ENCODE measurements around the gene ELP4. TPM values are rescaled to one million over a fixed set of nuclear protein-coding genes. Genes with fewer than 3 reads are reported as not detected.
"Not testable (repeated sequence)": the region's sequence is repeated elsewhere in the genome, so short reads cannot be mapped to it uniquely, and the experiment has no call there.

ELP4 gene
- polyA plus RNA-seq, 3 donors = 6.0 to 17.8 (median 16.4) TPM

DNA sequence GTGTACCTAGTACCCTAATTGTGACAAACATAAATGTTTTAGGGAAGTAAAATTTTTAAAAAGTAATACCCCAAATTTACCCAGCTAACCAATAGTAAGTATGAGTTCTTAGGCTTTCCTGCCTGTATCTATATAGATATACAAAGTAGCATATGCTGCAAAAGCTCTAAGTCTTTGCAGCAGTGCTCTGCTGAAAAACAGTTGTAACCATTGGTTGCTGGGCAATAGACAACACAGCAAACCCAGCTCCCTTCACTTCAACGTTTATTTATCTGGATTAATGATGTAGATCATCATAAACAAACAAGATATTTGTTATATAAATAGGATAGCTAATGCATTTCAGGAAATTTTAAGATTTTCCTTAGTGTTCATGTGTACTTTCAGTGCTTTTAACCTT is 218.9 kb downstream of the ELP4 start:
- peaks cover 0 to 6% of the 10 kb centered on the region in 2 donors for H3K36me3 Mint-ChIP-seq
- TF ChIP-seq, protein P1, sequence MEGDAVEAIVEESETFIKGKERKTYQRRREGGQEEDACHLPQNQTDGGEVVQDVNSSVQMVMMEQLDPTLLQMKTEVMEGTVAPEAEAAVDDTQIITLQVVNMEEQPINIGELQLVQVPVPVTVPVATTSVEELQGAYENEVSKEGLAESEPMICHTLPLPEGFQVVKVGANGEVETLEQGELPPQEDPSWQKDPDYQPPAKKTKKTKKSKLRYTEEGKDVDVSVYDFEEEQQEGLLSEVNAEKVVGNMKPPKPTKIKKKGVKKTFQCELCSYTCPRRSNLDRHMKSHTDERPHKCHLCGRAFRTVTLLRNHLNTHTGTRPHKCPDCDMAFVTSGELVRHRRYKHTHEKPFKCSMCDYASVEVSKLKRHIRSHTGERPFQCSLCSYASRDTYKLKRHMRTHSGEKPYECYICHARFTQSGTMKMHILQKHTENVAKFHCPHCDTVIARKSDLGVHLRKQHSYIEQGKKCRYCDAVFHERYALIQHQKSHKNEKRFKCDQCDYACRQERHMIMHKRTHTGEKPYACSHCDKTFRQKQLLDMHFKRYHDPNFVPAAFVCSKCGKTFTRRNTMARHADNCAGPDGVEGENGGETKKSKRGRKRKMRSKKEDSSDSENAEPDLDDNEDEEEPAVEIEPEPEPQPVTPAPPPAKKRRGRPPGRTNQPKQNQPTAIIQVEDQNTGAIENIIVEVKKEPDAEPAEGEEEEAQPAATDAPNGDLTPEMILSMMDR (IDR thresholded peaks at IDR 0.05) = no peak
- no peak overlapping the region for H3K4me3 Mint-ChIP-seq
- peaks cover 8 to 27% (median 18%) of the 10 kb centered on the region in 7 donors for H3K9me3 Mint-ChIP-seq
- H4K20me1 ChIP-seq (ENCODE audit: insufficient read depth, low read length) = no peaks in the 10 kb centered on the region
- no peaks in the 10 kb centered on the region for H3K36me3 ChIP-seq (replicated peaks in 1 of 2; ENCODE audit: control insufficient read depth in 1 of 2, insufficient read depth in 2 of 2, low read length in 2 of 2)
- no peak overlapping the region for H3K9ac ChIP-seq (ENCODE audit: insufficient read depth, low read length, poor library complexity, severe bottlenecking)
- no peak overlapping the region for H3K27ac ChIP-seq (ENCODE audit: low read depth in 1 of 2, low read length in 2 of 2)
- DNase-seq = no peak
- intact Hi-C loops (cut with micrococcal nuclease) = no loop called here
- no peaks in the 10 kb centered on the region for H3K79me2 ChIP-seq (ENCODE audit: insufficient read depth, low read length)
- peaks cover 9 to 11% of the 10 kb centered on the region in 2 donors for H3K9me3 ChIP-seq (replicated peaks in 1 of 2; ENCODE audit: control insufficient read depth in 1 of 2, insufficient read depth in 1 of 2, low read length in 2 of 2)
- H3K27me3 ChIP-seq (ENCODE audit: control insufficient read depth in 2 of 2, insufficient read depth in 2 of 2, low read length in 2 of 2) = no peaks in the 10 kb centered on the region
- H3K27ac Mint-ChIP-seq = no peak overlapping the region
- no peaks in the 10 kb centered on the region for H3K27me3 Mint-ChIP-seq (ENCODE audit: low read depth in 3 of 3)
- WGBS (ENCODE audit: insufficient coverage) = no CpG with 5 or more reads among the region's 1 CpG
- no peaks in the 10 kb centered on the region for H3K4me1 ChIP-seq (ENCODE audit: control insufficient read depth in 1 of 2, insufficient read depth in 2 of 2, low read length in 2 of 2)
- no peak overlapping the region for H2AFZ ChIP-seq (ENCODE audit: insufficient read depth, low read depth, low read length, poor library complexity, severe bottlenecking)
- no peaks in the 10 kb centered on the region for H3K4me1 Mint-ChIP-seq
- no peak overlapping the region for H3K4me3 ChIP-seq (replicated peaks in 1 of 3; ENCODE audit: low read depth in 2 of 3, low read length in 3 of 3)
- no peak overlapping the region for H3K4me2 ChIP-seq (replicated peaks; ENCODE audit: extremely low read depth, low read length, poor library complexity, severe bottlenecking)

DNA sequence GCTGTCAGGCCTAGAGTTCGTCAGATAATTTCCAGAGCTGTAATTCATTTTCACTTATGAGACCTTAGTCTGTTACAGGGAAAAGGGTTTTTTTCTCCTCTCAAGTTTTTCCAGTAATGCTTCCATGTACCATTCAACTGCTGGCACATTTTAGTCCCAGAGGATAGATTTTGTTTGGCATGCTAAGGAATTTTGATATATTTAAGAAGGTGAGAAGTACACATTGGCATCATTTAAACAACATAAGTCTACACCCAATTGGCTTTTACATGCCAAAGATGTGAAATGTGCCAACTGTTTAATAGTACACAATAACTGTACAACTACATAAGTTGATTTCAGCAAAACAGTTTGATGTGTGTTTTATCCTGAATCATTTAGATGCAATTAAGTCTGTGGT is 230.6 kb downstream of the ELP4 start:
- Mint-ChIP-seq H3K4me3 (no peak overlapping the region), H3K9me3 (peaks cover 18 to 34% (median 25%) of the 10 kb centered on the region in 7 donors), H3K27me3 (ENCODE audit: low read depth in 3 of 3) (no peaks in the 10 kb centered on the region), H3K27ac (no peak overlapping the region), H3K4me1 (no peaks in the 10 kb centered on the region), H3K36me3 (no peaks in the 10 kb centered on the region)
- H2AFZ ChIP-seq (ENCODE audit: insufficient read depth, low read depth, low read length, poor library complexity, severe bottlenecking) = no peak overlapping the region
- peaks cover 0 to 16% of the 10 kb centered on the region in 2 donors for H3K9me3 ChIP-seq (replicated peaks in 1 of 2; ENCODE audit: control insufficient read depth in 1 of 2, insufficient read depth in 1 of 2, low read length in 2 of 2)
- no CpG with 5 or more reads among the region's 1 CpG for WGBS (ENCODE audit: insufficient coverage)
- no peak overlapping the region for H3K4me3 ChIP-seq (replicated peaks in 1 of 3; ENCODE audit: low read depth in 2 of 3, low read length in 3 of 3)
- no peaks in the 10 kb centered on the region for H3K4me1 ChIP-seq (ENCODE audit: control insufficient read depth in 1 of 2, insufficient read depth in 2 of 2, low read length in 2 of 2)
- H3K4me2 ChIP-seq (replicated peaks; ENCODE audit: extremely low read depth, low read length, poor library complexity, severe bottlenecking) = no peak overlapping the region
- TF ChIP-seq, protein P1 (IDR thresholded peaks at IDR 0.05) = no peak
- no peaks in the 10 kb centered on the region for H3K27me3 ChIP-seq (ENCODE audit: control insufficient read depth in 2 of 2, insufficient read depth in 2 of 2, low read length in 2 of 2)
- no peaks in the 10 kb centered on the region for H3K79me2 ChIP-seq (ENCODE audit: insufficient read depth, low read length)
- DNase-seq = no peak
- no peak overlapping the region for H3K9ac ChIP-seq (ENCODE audit: insufficient read depth, low read length, poor library complexity, severe bottlenecking)
- no peaks in the 10 kb centered on the region for H4K20me1 ChIP-seq (ENCODE audit: insufficient read depth, low read length)
- no peaks in the 10 kb centered on the region for H3K36me3 ChIP-seq (replicated peaks in 1 of 2; ENCODE audit: control insufficient read depth in 1 of 2, insufficient read depth in 2 of 2, low read length in 2 of 2)
- H3K27ac ChIP-seq (ENCODE audit: low read depth in 1 of 2, low read length in 2 of 2) = no peak overlapping the region
- intact Hi-C loops (cut with micrococcal nuclease) = no loop called here

DNA sequence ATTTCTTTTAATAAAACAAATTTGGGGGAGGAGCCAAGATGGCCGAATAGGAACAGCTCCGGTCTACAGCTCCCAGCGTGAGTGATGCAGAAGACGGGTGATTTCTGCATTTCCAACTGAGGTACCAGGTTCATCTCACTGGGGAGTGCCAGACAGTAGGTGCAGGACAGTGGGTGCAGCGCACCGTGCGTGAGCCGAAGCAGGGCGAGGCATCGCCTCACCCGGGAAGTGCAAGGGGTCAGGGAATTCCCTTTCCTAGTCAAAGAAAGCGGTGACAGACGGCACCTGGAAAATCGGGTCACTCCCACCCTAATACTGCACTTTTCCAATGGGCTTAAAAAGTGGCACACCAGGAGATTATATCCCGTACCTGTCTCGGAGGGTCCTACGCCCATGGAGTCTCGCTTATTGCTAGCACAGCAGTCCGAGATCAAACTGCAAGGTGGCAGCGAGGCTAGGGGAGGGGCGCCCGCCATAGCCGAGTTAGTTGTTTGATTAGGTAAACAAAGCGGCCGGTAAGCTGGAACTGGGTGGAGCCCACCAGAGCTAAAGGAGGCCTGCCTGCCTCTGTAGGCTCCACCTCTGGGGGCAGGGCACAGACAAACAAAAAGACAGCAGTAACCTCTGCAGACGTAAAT is 231.3 kb downstream of the ELP4 start:
- H3K9me3 ChIP-seq (replicated peaks in 1 of 2; ENCODE audit: control insufficient read depth in 1 of 2, insufficient read depth in 1 of 2, low read length in 2 of 2) = peaks cover 0 to 16% of the 10 kb centered on the region in 2 donors
- 98% methylated on average over 6 of the region's 26 CpGs for WGBS (ENCODE audit: insufficient coverage)

More for the DNA sequence above, 231.3 kb downstream of the ELP4 start:
- H3K9me3 Mint-ChIP-seq = peaks cover 15 to 33% (median 25%) of the 10 kb centered on the region in 7 donors
- H3K27ac ChIP-seq (ENCODE audit: low read depth in 1 of 2, low read length in 2 of 2); H3K4me3 ChIP-seq (replicated peaks in 1 of 3; ENCODE audit: low read depth in 2 of 3, low read length in 3 of 3); intact Hi-C loops (cut with micrococcal nuclease); H4K20me1 ChIP-seq (ENCODE audit: insufficient read depth, low read length); H3K36me3 ChIP-seq (replicated peaks in 1 of 2; ENCODE audit: control insufficient read depth in 1 of 2, insufficient read depth in 2 of 2, low read length in 2 of 2); H3K9ac ChIP-seq (ENCODE audit: insufficient read depth, low read length, poor library complexity, severe bottlenecking); H2AFZ ChIP-seq (ENCODE audit: insufficient read depth, low read depth, low read length, poor library complexity, severe bottlenecking); H3K36me3 Mint-ChIP-seq; H3K27me3 Mint-ChIP-seq (ENCODE audit: low read depth in 3 of 3); H3K27ac Mint-ChIP-seq; H3K79me2 ChIP-seq (ENCODE audit: insufficient read depth, low read length); H3K4me1 ChIP-seq (ENCODE audit: control insufficient read depth in 1 of 2, insufficient read depth in 2 of 2, low read length in 2 of 2); H3K4me3 Mint-ChIP-seq; H3K4me1 Mint-ChIP-seq; H3K4me2 ChIP-seq (replicated peaks; ENCODE audit: extremely low read depth, low read length, poor library complexity, severe bottlenecking); DNase-seq; H3K27me3 ChIP-seq (ENCODE audit: control insufficient read depth in 2 of 2, insufficient read depth in 2 of 2, low read length in 2 of 2): not testable (repeated sequence)

Data from CD14-positive monocyte (primary cell).